ENCODE measurements around the gene C11orf54. TPM values are rescaled to one million over a fixed set of nuclear protein-coding genes. Genes with fewer than 3 reads are reported as not detected.

Gene C11orf54
- total RNA-seq, 1 experiment from 2014 or later: 37.2 TPM

DNA sequence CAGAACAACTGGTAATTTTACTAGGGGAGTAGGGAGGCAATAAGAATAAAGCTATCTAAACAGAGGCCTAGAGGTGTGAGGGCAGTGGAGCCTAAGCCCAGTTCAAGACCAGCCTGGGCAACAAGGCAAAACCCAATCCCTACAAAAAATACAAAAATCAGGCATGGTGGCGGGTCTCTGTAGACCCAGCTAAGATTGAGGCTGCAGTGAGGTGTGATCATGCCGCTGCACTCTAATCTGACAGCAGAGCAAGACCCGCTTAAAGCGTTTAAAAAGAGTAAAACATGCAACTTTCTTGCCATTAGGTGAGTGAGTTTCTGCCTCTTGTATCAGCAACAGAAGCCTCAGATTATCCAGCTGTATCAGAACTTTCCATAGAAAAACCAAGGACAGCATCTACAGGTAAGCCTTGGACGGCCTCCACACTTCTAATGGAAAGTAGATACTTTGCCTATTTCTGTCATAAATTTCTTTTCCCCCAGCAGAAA is 12.3 kb upstream of the C11orf54 start:
- H3K4me3 ChIP-seq: no peak overlapping the region
- H3K27me3 ChIP-seq (ENCODE audit: insufficient read depth, low read depth): no peaks in the 10 kb centered on the region
- H3K9me2 ChIP-seq (ENCODE audit: insufficient read depth): no peaks in the 10 kb centered on the region
- no peak for DNase-seq
- H3K27ac ChIP-seq: peak overlapping the region; percentile 42
- peaks cover 59% of the 10 kb centered on the region for H3K36me3 ChIP-seq (ENCODE audit: low read depth)
- no peak overlapping the region for H2AFZ ChIP-seq
- no peaks in the 10 kb centered on the region for H3K4me1 ChIP-seq (replicated peaks; ENCODE audit: insufficient read depth)
- BruUV-seq (replicated peaks): no TSS peak
- no peaks in the 10 kb centered on the region for H3K9me3 ChIP-seq (ENCODE audit: insufficient read depth, low read depth)
- peaks cover 82% of the 10 kb centered on the region for H3F3A ChIP-seq (ENCODE audit: insufficient read depth, low read depth)
- ChIA-PET CTCF (no interaction called here), POLR2A (ENCODE audit: unreplicated experiment) (no interaction called here)
- H3K79me2 ChIP-seq (ENCODE audit: low read depth): peaks cover 23% of the 10 kb centered on the region
- no peak for TF ChIP-seq EZH2 (IDR thresholded peaks at IDR 0.05; ENCODE audit: low read depth)
- TF ChIP-seq, protein P1, sequence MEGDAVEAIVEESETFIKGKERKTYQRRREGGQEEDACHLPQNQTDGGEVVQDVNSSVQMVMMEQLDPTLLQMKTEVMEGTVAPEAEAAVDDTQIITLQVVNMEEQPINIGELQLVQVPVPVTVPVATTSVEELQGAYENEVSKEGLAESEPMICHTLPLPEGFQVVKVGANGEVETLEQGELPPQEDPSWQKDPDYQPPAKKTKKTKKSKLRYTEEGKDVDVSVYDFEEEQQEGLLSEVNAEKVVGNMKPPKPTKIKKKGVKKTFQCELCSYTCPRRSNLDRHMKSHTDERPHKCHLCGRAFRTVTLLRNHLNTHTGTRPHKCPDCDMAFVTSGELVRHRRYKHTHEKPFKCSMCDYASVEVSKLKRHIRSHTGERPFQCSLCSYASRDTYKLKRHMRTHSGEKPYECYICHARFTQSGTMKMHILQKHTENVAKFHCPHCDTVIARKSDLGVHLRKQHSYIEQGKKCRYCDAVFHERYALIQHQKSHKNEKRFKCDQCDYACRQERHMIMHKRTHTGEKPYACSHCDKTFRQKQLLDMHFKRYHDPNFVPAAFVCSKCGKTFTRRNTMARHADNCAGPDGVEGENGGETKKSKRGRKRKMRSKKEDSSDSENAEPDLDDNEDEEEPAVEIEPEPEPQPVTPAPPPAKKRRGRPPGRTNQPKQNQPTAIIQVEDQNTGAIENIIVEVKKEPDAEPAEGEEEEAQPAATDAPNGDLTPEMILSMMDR (conservative IDR thresholded peaks at IDR 0.05): no peak
- intact Hi-C loops (cut with micrococcal nuclease; ENCODE audit: unreplicated experiment): no loop called here
- no peak overlapping the region for H3K4me2 ChIP-seq
- peaks cover 66% of the 10 kb centered on the region for H4K20me1 ChIP-seq (ENCODE audit: insufficient read depth)

DNA sequence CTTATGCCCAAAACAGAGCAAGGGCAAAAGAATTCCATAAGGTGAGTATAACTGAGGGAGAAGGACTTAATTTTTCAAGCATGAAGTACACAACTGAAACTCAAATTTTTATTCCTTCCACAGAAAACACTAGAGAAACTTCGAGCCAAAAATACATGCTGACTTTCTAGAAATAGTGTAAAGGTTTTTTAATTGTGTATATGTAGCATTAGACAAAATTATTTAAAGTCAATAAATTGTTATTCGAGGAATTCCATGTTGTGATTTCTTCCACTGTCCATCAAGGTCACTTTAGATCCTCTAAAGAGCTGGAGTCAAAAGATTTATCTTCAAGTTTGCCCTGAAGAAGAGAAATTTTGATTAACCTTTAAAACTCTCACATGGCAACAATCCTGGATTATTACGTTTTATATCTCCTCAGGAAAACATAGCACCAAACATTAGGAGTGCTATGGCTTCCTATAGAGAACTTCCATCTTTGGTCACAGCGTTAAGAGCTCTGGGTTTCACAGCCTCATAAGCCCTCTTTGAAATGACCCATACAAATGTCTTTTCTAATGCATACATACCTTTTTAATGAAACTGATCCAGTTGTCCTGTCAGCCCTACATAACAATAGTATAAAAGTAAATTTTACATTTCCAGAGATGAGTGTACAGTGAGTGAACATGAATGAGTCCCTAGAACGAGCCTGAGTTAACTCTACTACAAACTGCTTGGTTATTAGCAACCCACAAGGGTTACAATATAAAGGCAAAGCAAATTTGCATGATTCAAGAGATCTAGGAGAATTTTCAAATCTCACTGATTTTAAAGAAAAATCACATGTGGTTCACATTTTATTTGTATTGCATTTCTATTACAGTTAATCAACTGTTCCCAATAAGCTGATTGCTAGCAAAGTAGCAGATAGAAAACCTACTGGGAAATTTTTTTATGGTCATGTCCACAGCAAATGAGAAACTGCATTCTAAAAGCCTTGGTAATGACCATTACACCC is 11.1 kb upstream of the C11orf54 start:
- Histone ChIP-seq H3F3A (ENCODE audit: insufficient read depth, low read depth) (peaks cover 91% of the 10 kb centered on the region), H4K20me1 (ENCODE audit: insufficient read depth) (peaks cover 78% of the 10 kb centered on the region), H3K4me3 (no peak overlapping the region), H3K27ac (peak overlapping the region; percentile 16; the same call in 1 of the 2 replicates), H3K79me2 (ENCODE audit: low read depth) (peaks cover 35% of the 10 kb centered on the region), H3K4me1 (replicated peaks; ENCODE audit: insufficient read depth) (peaks cover 2% of the 10 kb centered on the region; the same call in 1 of the 2 replicates), H3K36me3 (ENCODE audit: low read depth) (peaks cover 65% of the 10 kb centered on the region), H2AFZ (no peak overlapping the region), H3K4me2 (no peak overlapping the region), H3K9me3 (ENCODE audit: insufficient read depth, low read depth) (no peaks in the 10 kb centered on the region), H3K27me3 (ENCODE audit: insufficient read depth, low read depth) (no peaks in the 10 kb centered on the region), H3K9me2 (ENCODE audit: insufficient read depth) (no peaks in the 10 kb centered on the region)
- CTCF ChIA-PET: no interaction called here
- no TSS peak for BruUV-seq (replicated peaks)
- no peak for TF ChIP-seq EZH2 (IDR thresholded peaks at IDR 0.05; ENCODE audit: low read depth)
- TF ChIP-seq, protein P1 (conservative IDR thresholded peaks at IDR 0.05): no peak
- POLR2A ChIA-PET (ENCODE audit: unreplicated experiment): no interaction called here
- no peak for DNase-seq
- intact Hi-C loops (cut with micrococcal nuclease; ENCODE audit: unreplicated experiment): no loop called here

DNA sequence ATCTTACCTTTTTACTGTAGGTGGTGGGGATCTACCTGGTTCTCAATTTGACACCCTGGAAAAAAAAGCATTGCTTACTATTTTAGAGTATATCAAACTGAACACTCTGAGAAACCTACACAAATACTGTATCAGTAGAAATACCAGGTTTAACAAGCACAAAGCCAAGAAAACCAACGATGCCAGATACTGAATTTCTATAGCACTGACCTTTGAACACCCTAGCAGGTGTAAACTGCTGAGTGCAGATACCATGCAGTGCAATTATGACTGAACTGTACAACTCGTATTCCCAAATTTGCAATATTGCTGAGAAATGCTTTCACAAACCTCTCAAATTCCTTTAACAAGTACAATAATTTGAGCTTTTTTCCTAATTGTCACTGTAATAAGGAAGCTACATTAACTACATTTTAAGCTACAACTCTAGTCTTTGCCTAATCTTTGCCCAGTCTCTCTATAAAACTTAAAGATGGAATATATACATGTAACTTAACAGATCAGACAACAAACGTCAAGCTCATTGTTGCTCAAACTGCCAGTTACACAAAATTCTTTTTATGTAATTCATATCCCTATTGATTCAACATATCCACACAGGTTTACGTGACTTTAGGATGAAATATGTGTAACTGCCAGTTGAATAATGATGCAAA is 9.1 kb upstream of the C11orf54 start:
- no TSS peak for BruUV-seq (replicated peaks)
- Histone ChIP-seq H3K27me3 (ENCODE audit: insufficient read depth, low read depth) (no peaks in the 10 kb centered on the region), H3K9me3 (ENCODE audit: insufficient read depth, low read depth) (no peaks in the 10 kb centered on the region), H3K4me3 (no peak overlapping the region), H3K4me1 (replicated peaks; ENCODE audit: insufficient read depth) (peaks cover 22% of the 10 kb centered on the region), H3K36me3 (ENCODE audit: low read depth) (peaks cover 81% of the 10 kb centered on the region), H3K9me2 (ENCODE audit: insufficient read depth) (no peaks in the 10 kb centered on the region), H3K27ac (peak overlapping the region; percentile 99; the same call in 1 of the 2 replicates), H4K20me1 (ENCODE audit: insufficient read depth) (peaks cover 98% of the 10 kb centered on the region), H3K79me2 (ENCODE audit: low read depth) (peaks cover 55% of the 10 kb centered on the region), H3K4me2 (no peak overlapping the region), H3F3A (ENCODE audit: insufficient read depth, low read depth) (peaks cover 100% of the 10 kb centered on the region), H2AFZ (no peak overlapping the region)
- TF ChIP-seq, protein P1 (conservative IDR thresholded peaks at IDR 0.05): no peak
- no peak for TF ChIP-seq EZH2 (IDR thresholded peaks at IDR 0.05; ENCODE audit: low read depth)
- ChIA-PET CTCF (no interaction called here), POLR2A (ENCODE audit: unreplicated experiment) (interaction anchor here (0.6 to 0.7 kb wide), 2 partner anchors 60 to 1015 kb away, joined by 3 to 6 read pairs; no protein-coding TSS in a partner anchor)
- no peak for DNase-seq
- intact Hi-C loops (cut with micrococcal nuclease; ENCODE audit: unreplicated experiment): no loop called here
